ENCODE data around the gene CERS6. TPM values are rescaled to one million over a fixed set of nuclear protein-coding genes. Genes with fewer than 3 reads are reported as not detected.
A peak's percentile ranks its signal among the peaks of the same experiment; 100 is the strongest.

CERS6 gene
- total RNA-seq, 1 donor from 2014 or later, result 21.8 TPM

- Histone ChIP-seq H3K4me3 (no peak overlapping the region), H3K9me3 (no peaks in the 10 kb centered on the region), H3K27me3 (ENCODE audit: low read depth) (no peaks in the 10 kb centered on the region), H3K36me3 (no peaks in the 10 kb centered on the region), H3K27ac (no peak overlapping the region), H3K4me1 (peaks cover 20% of the 10 kb centered on the region)
- ATAC-seq (peak in 1 of 2 donors; percentile 45), DNase-seq (no peak)
- TF ChIP-seq CTCF (IDR thresholded peaks at IDR 0.05), result no peak
- intact Hi-C loops (cut with DNase I), result no loop called here
Measured at GRCh38 chr2:168518555-168519066, 62.5 kb downstream of the CERS6 start.

GRCh38 chr2:168519534-168520308 lies 63.6 kb downstream of the CERS6 start:
- ATAC-seq (no peak), DNase-seq (no peak)
- no peaks in the 10 kb centered on the region for H3K36me3 ChIP-seq
- H3K27ac ChIP-seq, result no peak overlapping the region
- TF ChIP-seq CTCF (IDR thresholded peaks at IDR 0.05), result no peak
- H3K4me3 ChIP-seq, result no peak overlapping the region
- no peaks in the 10 kb centered on the region for H3K27me3 ChIP-seq (ENCODE audit: low read depth)
- no peaks in the 10 kb centered on the region for H3K9me3 ChIP-seq
- H3K4me1 ChIP-seq, result peaks cover 16% of the 10 kb centered on the region
- intact Hi-C loops (cut with DNase I), result no loop called here

- Histone ChIP-seq H3K27ac (no peak overlapping the region), H3K4me3 (no peak overlapping the region), H3K36me3 (no peaks in the 10 kb centered on the region), H3K9me3 (no peaks in the 10 kb centered on the region), H3K4me1 (peaks cover 14% of the 10 kb centered on the region), H3K27me3 (ENCODE audit: low read depth) (no peaks in the 10 kb centered on the region)
- DNase-seq (no peak), ATAC-seq (peak in 1 of 2 donors; percentile 41)
- TF ChIP-seq CTCF (IDR thresholded peaks at IDR 0.05), result no peak
- intact Hi-C loops (cut with DNase I), result no loop called here
Measured at GRCh38 chr2:168521053-168521741, 65.1 kb downstream of the CERS6 start.

- H3K9me3 ChIP-seq, result no peaks in the 10 kb centered on the region
- DNase-seq, result no peak
- no peak overlapping the region for H3K27ac ChIP-seq
- no peaks in the 10 kb centered on the region for H3K36me3 ChIP-seq
- no peak overlapping the region for H3K4me3 ChIP-seq
- peaks cover 18% of the 10 kb centered on the region for H3K4me1 ChIP-seq
- no peaks in the 10 kb centered on the region for H3K27me3 ChIP-seq (ENCODE audit: low read depth)
- no peak for TF ChIP-seq CTCF (IDR thresholded peaks at IDR 0.05)
- no peak for ATAC-seq
- intact Hi-C loops (cut with DNase I), result no loop called here
Measured at GRCh38 chr2:168522446-168522845, 66.4 kb downstream of the CERS6 start.

GRCh38 chr2:168524005-168524404 lies 67.9 kb downstream of the CERS6 start:
- TF ChIP-seq CTCF (IDR thresholded peaks at IDR 0.05), result no peak
- intact Hi-C loops (cut with DNase I), result no loop called here
- Histone ChIP-seq H3K9me3 (no peaks in the 10 kb centered on the region), H3K27me3 (ENCODE audit: low read depth) (no peaks in the 10 kb centered on the region), H3K27ac (no peak overlapping the region), H3K36me3 (no peaks in the 10 kb centered on the region), H3K4me1 (peaks cover 18% of the 10 kb centered on the region), H3K4me3 (no peak overlapping the region)
- ATAC-seq, result no peak
- DNase-seq, result no peak
